ENCODE measurements around the gene CLTC. TPM values are rescaled to one million over a fixed set of nuclear protein-coding genes. Genes with fewer than 3 reads are reported as not detected.
"Not testable (repeated sequence)": the region's sequence is repeated elsewhere in the genome, so short reads cannot be mapped to it uniquely, and the experiment has no call there.

Gene CLTC
- total RNA-seq, 1 donor from 2014 or later, result 142 TPM

- ATAC-seq, result peak; percentile 52
These were observed 15.2 kb downstream of the CLTC start for GRCh38 chr17:59634632-59635541.

GRCh38 chr17:59637611-59638310 is 18.1 kb downstream of the CLTC start:
- no peak for ATAC-seq

DNA sequence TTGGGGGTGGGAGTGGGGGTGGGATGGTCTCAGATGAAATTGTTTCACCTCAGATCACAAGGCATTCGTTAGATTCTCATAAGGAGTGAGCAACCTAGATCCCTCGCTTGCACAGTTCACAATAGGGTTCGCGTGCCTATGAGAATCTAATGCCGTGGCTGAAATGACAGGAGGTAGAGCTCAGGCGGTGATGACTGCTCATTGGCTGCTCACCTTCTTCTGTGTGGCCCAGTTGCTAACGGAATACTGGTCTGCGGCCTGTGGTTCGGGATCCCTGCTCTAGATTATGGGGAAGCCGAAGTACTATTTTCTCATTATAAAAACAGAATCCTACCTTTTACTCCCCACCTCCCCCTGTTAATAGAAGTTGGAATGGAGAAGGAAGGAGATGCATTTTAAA is 18.9 kb downstream of the CLTC start:
- no peak for ATAC-seq

DNA sequence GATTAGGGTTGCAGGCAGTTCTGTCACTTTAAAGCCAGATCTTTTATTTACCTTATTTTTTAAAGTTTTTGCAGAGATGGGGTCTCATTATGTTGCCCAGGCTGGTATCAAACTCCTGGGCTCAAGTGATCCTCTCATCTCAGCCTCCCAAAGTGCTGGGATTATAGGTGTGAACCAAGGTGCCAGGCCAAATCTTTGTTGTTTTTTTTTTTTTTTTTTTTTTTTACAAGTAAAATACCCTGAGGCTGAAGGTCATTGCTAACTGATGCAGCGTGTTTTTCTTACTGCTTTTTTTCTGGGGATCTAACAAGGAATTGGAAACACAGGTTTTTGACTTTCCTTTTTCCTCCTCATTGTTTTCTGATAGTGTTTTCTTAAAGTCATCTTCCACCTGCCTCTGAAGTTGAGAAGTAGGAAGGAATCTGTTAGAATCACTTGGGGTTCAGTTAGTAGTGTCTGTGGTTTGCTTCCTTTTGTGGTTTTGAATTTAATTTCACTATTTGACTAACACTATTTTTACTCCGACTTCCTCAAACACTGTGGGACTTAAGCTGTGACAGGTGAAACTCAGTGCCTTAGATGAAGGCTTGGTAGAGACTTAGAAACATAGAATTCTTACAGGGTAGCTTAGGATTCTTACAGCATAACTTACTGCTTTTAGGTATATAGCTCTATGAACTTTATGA is 22.2 kb downstream of the CLTC start:
- peak; percentile 58 for ATAC-seq

DNA sequence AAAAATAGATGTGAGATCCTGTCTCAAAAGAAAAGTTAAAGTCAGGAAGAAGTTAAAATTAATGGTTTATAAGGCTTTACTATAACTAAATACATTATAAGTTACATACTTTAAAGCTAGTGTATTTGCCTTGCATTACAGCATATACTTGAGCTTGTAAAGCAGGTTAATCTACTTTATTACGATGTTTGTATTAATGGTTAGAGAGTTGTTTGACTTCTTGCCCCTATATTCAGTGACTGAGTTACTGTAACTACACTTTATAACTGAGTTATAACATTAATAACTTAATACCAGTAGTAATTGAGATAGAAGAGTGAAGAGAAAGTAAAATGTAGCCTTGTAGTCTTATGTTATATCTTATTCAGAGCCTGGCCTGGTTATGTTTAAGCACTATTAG is 22.9 kb downstream of the CLTC start:
- peak; percentile 76 for ATAC-seq

DNA sequence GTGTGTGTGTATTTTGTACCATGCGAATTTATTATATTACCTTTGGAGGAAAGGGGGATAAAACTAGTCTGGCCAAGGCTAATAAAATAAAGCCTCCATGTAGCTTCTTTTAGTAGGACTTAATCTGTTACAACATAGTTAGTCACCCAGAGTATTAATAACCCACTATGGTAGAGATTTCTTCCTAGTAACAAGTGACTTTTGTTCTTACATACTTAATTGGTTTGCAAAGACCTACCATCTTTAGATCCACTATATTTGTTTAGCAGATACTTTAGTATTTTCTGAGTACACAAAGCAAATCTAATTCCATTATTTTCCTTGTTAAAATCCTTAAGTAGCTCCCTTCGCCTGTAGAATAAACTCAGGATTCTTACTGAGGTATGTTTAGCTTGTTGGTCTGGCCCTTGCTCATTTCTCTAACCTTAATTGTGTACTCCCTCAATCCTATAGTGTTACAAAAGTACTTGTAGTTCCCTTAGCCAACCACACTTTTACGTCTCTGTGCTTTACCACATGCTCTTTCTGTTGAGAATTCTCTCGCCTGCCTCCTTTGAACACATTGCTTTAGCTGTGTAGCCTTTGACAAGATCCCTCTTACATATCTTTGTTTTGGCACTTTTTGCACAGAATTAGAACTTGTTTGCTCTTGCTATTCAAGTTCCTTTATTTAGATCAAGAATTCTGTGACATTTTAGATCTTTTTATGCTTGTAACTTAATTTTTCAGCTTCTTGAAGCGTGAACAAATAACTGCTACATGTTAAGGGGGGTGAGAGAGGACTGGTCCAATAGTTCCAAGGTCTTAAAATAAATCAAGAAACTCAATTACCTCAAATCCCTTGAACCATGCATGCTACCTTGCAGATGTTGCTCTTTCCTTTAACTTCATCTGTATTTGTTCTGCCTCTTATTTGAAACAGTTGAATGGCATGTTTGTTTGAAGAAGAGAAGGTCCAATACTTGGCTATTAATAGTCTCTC is 23.8 kb downstream of the CLTC start:
- ATAC-seq, result peak; percentile 72

DNA sequence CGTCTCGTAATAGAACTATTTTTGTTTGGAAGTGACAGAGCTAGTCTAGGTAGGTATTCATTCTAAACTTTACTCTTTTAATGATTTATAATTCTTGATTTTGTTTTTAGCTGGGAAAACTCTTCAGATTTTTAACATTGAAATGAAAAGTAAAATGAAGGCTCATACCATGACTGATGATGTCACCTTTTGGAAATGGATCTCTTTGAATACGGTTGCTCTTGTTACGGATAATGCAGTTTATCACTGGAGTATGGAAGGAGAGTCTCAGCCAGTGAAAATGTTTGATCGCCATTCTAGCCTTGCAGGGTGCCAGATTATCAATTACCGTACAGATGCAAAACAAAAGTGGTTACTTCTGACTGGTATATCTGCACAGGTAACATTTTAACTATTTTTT is 27.6 kb downstream of the CLTC start:
- ATAC-seq, result no peak

GRCh38 chr17:59649886-59650285 is 30.2 kb downstream of the CLTC start:
- ATAC-seq, result no peak

DNA sequence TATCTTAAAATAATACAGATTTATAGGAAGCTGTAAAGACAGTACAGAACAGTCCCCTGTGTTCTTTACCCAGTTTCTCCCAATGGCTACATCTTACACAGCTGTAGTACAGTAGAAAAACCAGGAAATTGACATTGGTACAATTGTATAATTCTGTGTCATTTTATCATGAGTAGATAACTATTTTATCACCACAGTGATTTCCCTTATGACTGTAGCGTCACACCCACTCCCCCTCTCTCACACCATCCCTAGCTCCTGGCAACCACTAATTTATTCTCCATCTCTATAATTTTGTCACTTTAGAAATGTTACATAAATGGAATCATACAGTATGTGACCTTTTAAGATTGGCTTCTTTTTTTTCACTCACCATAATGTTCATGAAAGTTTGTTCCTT is 30.9 kb downstream of the CLTC start:
- no peak for ATAC-seq

GRCh38 chr17:59651346-59651745 is 31.7 kb downstream of the CLTC start:
- ATAC-seq, result no peak

DNA sequence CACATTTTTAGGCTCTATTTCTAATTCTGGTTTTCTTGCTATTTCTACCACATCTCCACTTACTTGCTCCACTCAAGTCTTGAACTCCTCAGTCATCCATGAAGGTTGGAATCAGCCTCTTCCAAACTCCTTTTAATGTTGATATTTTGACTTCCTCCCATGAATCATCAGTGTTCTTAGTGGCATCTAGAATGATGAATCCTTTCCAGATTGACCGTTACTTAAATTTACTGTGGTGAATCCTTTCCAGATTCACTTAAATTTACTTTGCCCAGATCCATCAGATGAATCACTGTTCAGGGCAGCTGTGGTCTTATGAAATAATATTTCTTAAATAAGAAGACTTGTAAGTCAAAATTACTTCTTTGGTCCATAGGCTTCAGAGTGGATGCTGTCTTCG is 32.4 kb downstream of the CLTC start:
- ATAC-seq, result no peak

DNA sequence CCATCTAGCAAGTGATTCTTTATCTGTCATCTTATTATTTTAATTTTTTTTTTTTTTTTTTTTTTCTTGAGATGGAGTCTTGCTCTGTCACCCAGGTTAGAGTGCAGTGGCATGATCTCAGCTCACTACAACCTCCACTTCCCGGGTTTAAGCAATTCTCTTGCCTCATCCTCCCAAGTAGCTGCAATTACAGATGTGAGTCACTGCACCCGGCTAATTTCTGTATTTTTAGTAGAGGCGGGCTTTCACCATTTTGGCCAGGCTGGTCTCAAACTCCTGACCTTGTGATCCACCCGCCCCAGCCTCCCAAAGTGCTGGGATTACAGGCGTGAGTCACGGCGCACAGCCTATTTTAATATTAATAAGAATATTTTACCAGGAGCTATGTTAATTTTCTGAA is 36.9 kb downstream of the CLTC start:
- not testable (repeated sequence) for ATAC-seq

GRCh38 chr17:59666235-59666634 is 46.5 kb downstream of the CLTC start:
- no peak for ATAC-seq

DNA sequence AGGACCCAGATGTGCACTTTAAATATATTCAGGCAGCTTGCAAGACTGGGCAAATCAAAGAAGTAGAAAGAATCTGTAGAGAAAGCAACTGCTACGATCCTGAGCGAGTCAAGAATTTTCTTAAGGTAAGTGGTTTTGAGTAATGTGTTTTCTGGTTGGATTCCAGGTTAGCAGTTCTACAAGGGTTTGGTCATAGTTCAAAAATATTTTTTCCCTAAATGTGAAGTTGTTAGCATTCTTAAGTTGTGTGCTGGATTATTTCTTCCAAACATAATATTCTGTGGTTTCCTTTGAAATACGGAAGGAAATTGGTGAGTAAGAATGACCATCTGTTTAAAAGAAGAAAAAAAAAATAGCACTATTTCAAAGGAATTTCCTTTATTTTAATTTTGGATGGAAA is 49.1 kb downstream of the CLTC start:
- ATAC-seq, result no peak

- ATAC-seq, result no peak
These were observed 49.7 kb downstream of the CLTC start for GRCh38 chr17:59669411-59669810.

GRCh38 chr17:59669944-59670343 is 50.2 kb downstream of the CLTC start:
- ATAC-seq, result no peak

- no peak for ATAC-seq
These were observed 51.7 kb downstream of the CLTC start for GRCh38 chr17:59671386-59671785.

- ATAC-seq, result no peak
These were observed 55.5 kb downstream of the CLTC start for GRCh38 chr17:59675231-59675630.

- no peak for ATAC-seq
These were observed 57.0 kb downstream of the CLTC start for GRCh38 chr17:59676716-59677115.

DNA sequence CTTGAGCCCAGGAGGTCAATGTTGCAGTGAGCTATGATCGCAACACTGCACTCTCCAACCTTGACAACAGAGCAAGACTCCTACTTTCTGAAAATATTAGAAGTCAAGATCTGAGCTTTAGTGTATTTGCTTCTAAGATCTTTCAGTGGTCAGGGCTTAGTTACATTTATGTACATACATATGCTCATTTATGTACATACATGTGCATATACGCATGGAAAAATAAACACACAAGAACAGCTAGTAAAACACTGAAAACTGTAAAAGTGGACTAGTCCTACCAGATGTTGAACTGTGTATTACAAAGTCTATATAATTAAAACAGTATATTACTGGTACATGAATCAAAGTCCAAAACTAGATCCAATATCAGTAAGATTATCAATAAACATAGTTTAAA is 59.2 kb downstream of the CLTC start:
- ATAC-seq, result no peak

DNA sequence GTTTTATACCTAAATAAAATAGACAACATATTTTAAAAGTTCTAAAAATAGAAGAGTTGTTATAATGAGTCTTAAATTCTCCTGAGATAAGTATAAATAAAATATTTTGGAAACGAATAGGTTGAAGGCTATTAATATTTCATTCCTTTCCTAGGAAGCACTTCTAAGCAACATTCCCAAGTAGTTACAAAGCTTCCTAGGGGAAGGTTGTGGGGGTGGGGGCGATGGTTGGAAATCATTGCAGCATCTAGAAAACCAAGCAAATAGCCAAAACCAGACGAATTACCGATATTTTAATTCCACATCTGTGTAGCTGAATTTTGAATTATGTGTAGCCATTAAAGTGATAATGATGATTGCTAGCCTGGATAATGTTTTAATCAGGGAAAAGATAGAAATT is 60.6 kb downstream of the CLTC start:
- no peak for ATAC-seq

- ATAC-seq, result no peak
These were observed 63.6 kb downstream of the CLTC start for GRCh38 chr17:59683283-59683682.

All from esophagus mucosa (tissue), 1 donor.